Panc1 (cell line): ENCODE data around the gene SLC9A1. TPM values are rescaled to one million over a fixed set of nuclear protein-coding genes. Genes with fewer than 3 reads are reported as not detected.

ENCODE experiments used
- ATAC-seq: fragments of 200-7000 bp; cut with Tn5 transposase; 2 replicates; pipeline ENCODE4 v1.9.1; 2020; ENCODE audit warnings: mild to moderate bottlenecking, moderate library complexity
- BruUV-seq: library from RNA; stranded (reverse); fragments of 400-500 nt; replicated peaks from 2 replicates; lab custom pipeline; 2021; lab: Mats Ljungman, UMichigan
- CTCF ChIA-PET: fragments of 300-600 bp; sonication (Branson Sonifier 250); formaldehyde crosslinking; loops from one replicate; lab custom pipeline; 2022; ENCODE audit warnings: antibody characterized with exemption; lab: Charles Lee
- POLR2A ChIA-PET: fragments of 300-600 bp; sonication (Branson Sonifier 250); formaldehyde crosslinking; loops from one replicate; lab custom pipeline; 2022; ENCODE audit warnings: antibody characterized with exemption; lab: Charles Lee
- DNase-seq: peaks from one replicate; pipeline ENCODE4 v3.0.0-alpha.2; 2010; ENCODE audit warnings: low read depth, low spot score
- H3K27ac ChIP-seq: 2 replicates; pipeline ENCODE4 v1.5.1; 2011; ENCODE audit warnings: mild to moderate bottlenecking, low read length, inconsistent platforms
- H3K27me3 ChIP-seq: fragments of 200-500 bp; sonication (Bioruptor generic); 2 replicates; pipeline ENCODE4 v1.6.0; 2014; ENCODE audit warnings: low read length, inconsistent platforms; ENCODE audit not compliant: control insufficient read depth, insufficient read depth
- H3K36me3 ChIP-seq: fragments of 200-500 bp; sonication (Bioruptor generic); 2 replicates; pipeline ENCODE4 v1.5.1; 2014; ENCODE audit warnings: inconsistent platforms, mild to moderate bottlenecking, low read length, moderate library complexity; ENCODE audit not compliant: control insufficient read depth, insufficient read depth
- H3K4me1 ChIP-seq: 2 replicates; pipeline ENCODE4 v1.5.1; 2011; ENCODE audit warnings: inconsistent platforms, mild to moderate bottlenecking, low read length, moderate library complexity; ENCODE audit not compliant: control insufficient read depth, insufficient read depth
- H3K4me3 ChIP-seq, 2 experiments: 2 replicates each; pipeline ENCODE4 v1.5.1; 2011 to 2012; ENCODE audit warnings: low read depth in 2 of 2, low read length in 2 of 2, mild to moderate bottlenecking in 2 of 2, inconsistent platforms in 1 of 2, moderate library complexity in 1 of 2
- H3K9me3 ChIP-seq: fragments of 200-500 bp; sonication (Bioruptor generic); 2 replicates; pipeline ENCODE4 v1.5.1; 2014; ENCODE audit warnings: low read depth, mild to moderate bottlenecking, inconsistent platforms, low read length, moderate library complexity; ENCODE audit not compliant: control insufficient read depth, insufficient read depth
- POLR2AphosphoS5 ChIP-seq: IDR thresholded peaks from 2 replicates; pipeline ENCODE4 v1.6.1; 2012; ENCODE audit warnings: mild to moderate bottlenecking, low read depth, low read length, moderate library complexity
- SIN3A ChIP-seq: IDR thresholded peaks from 2 replicates; pipeline ENCODE4 v1.6.1; 2012; ENCODE audit warnings: low read depth, mild to moderate bottlenecking, low read length, moderate library complexity, borderline replicate concordance; ENCODE audit not compliant: insufficient read depth
- TCF7L2 ChIP-seq: IDR thresholded peaks from 2 replicates; pipeline ENCODE4 v1.6.1; 2011; ENCODE audit warnings: mild to moderate bottlenecking, low read depth, low read length, inconsistent platforms
- in situ Hi-C: cut with HindIII; loops from 2 replicates; pipeline ENCODE4 v1.10.0; 2016; ENCODE audit warnings: low sequenced_read_pairs, low pct_unique_long_range_greater_than_20kb
- intact Hi-C: fragments of 100-400 bp; cut with micrococcal nuclease; formaldehyde crosslinking; loops from one replicate; pipeline ENCODE4 v1.10.0; 2022; ENCODE audit not compliant: unreplicated experiment
- total RNA-seq: library from RNA; stranded (reverse); gene quantifications from one replicate; pipeline ENCODE4 v1.2.1, GENCODE V29; 2021; ENCODE audit not compliant: unreplicated experiment
- TF ChIP-seq, protein P1 (sequence below), 2 experiments: IDR thresholded peaks; 2 replicates each; pipeline ENCODE4 v1.6.1; 2011 to 2012; ENCODE audit warnings: low read depth in 2 of 2, control low read depth in 1 of 2, low read length in 1 of 2, mild to moderate bottlenecking in 1 of 2, moderate library complexity in 1 of 2; ENCODE audit not compliant: insufficient read depth in 1 of 2
- TF ChIP-seq, protein P2 (sequence below): fragments of 450-650 bp; IDR thresholded peaks from 2 replicates; pipeline ENCODE4 v1.5.1; 2017; ENCODE audit warnings: mild to moderate bottlenecking

Gene SLC9A1
- total RNA-seq, 1 experiment from 2014 or later = 31.3 TPM

DNA sequence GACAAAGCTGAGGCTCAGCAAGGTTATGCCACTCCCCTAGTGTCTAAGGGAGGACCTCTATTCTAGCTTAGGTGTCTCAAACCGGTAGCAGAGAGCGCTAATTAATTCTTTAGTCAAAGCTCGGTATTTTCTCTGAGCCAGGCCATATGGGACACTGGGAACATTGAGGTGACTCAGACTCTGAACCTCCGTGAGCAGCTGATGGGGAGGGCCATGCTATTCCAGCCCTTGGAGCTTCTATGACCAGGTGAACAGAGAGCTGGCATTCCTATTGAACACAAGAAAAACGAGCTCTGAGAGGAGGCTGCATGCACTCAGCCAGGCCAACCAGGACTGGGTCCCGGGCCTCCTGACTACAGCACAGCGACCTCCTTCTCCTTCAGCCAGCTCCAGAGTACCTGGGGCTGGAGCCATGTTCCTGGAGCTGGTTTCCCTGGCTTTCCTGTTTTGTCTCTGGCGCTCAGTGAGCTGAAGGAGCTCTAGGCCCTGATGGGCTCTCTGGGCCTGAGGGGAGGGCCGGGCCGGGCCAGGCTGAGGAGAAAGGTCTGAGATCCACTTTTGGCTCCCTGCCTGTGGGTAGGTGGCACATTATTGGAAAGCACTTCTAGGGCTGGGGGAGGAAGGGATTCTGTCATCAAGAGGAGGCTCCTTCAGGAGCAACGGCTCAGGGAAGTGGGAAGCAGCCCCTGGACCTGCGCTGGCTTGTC lies 37.0 kb downstream of the SLC9A1 start:
- POLR2A ChIA-PET = no interaction called here
- TF ChIP-seq POLR2AphosphoS5 = no peak
- TF ChIP-seq, protein P1, sequence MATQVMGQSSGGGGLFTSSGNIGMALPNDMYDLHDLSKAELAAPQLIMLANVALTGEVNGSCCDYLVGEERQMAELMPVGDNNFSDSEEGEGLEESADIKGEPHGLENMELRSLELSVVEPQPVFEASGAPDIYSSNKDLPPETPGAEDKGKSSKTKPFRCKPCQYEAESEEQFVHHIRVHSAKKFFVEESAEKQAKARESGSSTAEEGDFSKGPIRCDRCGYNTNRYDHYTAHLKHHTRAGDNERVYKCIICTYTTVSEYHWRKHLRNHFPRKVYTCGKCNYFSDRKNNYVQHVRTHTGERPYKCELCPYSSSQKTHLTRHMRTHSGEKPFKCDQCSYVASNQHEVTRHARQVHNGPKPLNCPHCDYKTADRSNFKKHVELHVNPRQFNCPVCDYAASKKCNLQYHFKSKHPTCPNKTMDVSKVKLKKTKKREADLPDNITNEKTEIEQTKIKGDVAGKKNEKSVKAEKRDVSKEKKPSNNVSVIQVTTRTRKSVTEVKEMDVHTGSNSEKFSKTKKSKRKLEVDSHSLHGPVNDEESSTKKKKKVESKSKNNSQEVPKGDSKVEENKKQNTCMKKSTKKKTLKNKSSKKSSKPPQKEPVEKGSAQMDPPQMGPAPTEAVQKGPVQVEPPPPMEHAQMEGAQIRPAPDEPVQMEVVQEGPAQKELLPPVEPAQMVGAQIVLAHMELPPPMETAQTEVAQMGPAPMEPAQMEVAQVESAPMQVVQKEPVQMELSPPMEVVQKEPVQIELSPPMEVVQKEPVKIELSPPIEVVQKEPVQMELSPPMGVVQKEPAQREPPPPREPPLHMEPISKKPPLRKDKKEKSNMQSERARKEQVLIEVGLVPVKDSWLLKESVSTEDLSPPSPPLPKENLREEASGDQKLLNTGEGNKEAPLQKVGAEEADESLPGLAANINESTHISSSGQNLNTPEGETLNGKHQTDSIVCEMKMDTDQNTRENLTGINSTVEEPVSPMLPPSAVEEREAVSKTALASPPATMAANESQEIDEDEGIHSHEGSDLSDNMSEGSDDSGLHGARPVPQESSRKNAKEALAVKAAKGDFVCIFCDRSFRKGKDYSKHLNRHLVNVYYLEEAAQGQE (IDR thresholded peaks at IDR 0.05; ENCODE audit: insufficient read depth in 1 of 2, low read depth in 2 of 2, low read length in 1 of 2) = no peak
- CTCF ChIA-PET = no interaction called here
- no peak overlapping the region for H3K4me3 ChIP-seq
- in situ Hi-C loops = no loop called here
- intact Hi-C loops = no loop called here
- H3K36me3 ChIP-seq = no peaks in the 10 kb centered on the region
- no peaks in the 10 kb centered on the region for H3K9me3 ChIP-seq
- no peaks in the 10 kb centered on the region for H3K27me3 ChIP-seq
- ATAC-seq = no peak
- peaks cover 5% of the 10 kb centered on the region; the same call in 1 of the 2 replicates for H3K4me1 ChIP-seq
- BruUV-seq = no TSS peak
- no peak for DNase-seq
- H3K27ac ChIP-seq = no peak overlapping the region

DNA sequence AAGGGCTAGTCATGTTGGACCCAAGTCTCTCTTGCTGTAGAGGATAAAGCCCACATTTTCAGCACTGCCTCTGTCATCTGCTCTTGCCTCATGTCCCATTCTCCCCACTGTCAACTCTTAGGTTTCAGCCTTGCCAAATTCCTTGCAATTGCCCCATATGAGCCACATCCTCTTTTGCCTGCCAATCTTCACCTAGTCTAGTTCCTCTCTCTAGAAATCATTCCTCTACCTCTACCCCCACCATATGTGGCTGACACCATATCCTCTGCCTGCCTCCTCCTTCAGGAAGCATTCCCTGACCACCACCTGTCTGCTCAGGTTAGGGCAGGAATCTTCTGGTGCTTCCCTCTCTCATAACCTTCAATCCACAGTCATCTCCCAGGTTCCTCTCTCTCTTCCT lies 38.2 kb downstream of the SLC9A1 start:
- POLR2A ChIA-PET = no interaction called here

More for the DNA sequence above, 38.2 kb downstream of the SLC9A1 start:
- ATAC-seq (no peak), DNase-seq (no peak)
- CTCF ChIA-PET = interaction anchor here (0.6 kb wide), 1 partner anchor 26 kb away, joined by 3 read pairs; no protein-coding TSS in a partner anchor
- Histone ChIP-seq H3K4me3 (no peak overlapping the region), H3K27me3 (no peaks in the 10 kb centered on the region), H3K36me3 (no peaks in the 10 kb centered on the region), H3K27ac (no peak overlapping the region), H3K9me3 (no peaks in the 10 kb centered on the region), H3K4me1 (peaks cover 7% of the 10 kb centered on the region)
- TF ChIP-seq POLR2AphosphoS5 (no peak), SIN3A (no peak), TCF7L2 (no peak)
- TF ChIP-seq, protein P1 (IDR thresholded peaks at IDR 0.05; ENCODE audit: insufficient read depth in 1 of 2, low read depth in 2 of 2, low read length in 1 of 2) = no peak
- TF ChIP-seq, protein P2, sequence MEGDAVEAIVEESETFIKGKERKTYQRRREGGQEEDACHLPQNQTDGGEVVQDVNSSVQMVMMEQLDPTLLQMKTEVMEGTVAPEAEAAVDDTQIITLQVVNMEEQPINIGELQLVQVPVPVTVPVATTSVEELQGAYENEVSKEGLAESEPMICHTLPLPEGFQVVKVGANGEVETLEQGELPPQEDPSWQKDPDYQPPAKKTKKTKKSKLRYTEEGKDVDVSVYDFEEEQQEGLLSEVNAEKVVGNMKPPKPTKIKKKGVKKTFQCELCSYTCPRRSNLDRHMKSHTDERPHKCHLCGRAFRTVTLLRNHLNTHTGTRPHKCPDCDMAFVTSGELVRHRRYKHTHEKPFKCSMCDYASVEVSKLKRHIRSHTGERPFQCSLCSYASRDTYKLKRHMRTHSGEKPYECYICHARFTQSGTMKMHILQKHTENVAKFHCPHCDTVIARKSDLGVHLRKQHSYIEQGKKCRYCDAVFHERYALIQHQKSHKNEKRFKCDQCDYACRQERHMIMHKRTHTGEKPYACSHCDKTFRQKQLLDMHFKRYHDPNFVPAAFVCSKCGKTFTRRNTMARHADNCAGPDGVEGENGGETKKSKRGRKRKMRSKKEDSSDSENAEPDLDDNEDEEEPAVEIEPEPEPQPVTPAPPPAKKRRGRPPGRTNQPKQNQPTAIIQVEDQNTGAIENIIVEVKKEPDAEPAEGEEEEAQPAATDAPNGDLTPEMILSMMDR = no peak
- intact Hi-C loops (no loop called here), in situ Hi-C loops (no loop called here)
- no TSS peak for BruUV-seq
